Karpas-422 (cell line): ENCODE results near the gene PDZD4. TPM values are rescaled to one million over a fixed set of nuclear protein-coding genes. Genes with fewer than 3 reads are reported as not detected.

Experiments used
- DNase-seq: peaks from one replicate; pipeline ENCODE4 v3.0.0-alpha.2; 2015
- H2AFZ ChIP-seq: fragments of 200-600 bp; sonication (generic); 2 replicates; pipeline ENCODE4 v1.6.1; 2014; ENCODE audit warnings: antibody characterized with exemption, low read length, mixed read lengths
- H3K27ac ChIP-seq: fragments of 200-600 bp; sonication (generic); 2 replicates; pipeline ENCODE4 v1.5.1; 2014; ENCODE audit warnings: mild to moderate bottlenecking, low read length, moderate library complexity
- H3K27me3 ChIP-seq: fragments of 200-600 bp; sonication (generic); 2 replicates; pipeline ENCODE4 v1.6.1; 2014; ENCODE audit warnings: low read length, mixed read lengths
- H3K36me3 ChIP-seq: fragments of 200-600 bp; sonication (generic); 2 replicates; pipeline ENCODE4 v1.6.1; 2014; ENCODE audit warnings: low read length, mixed read lengths; ENCODE audit not compliant: insufficient read depth
- H3K4me1 ChIP-seq: fragments of 200-600 bp; sonication (generic); 2 replicates; pipeline ENCODE4 v1.6.1; 2014; ENCODE audit warnings: mild to moderate bottlenecking, low read length, mixed read lengths
- H3K4me2 ChIP-seq: fragments of 200-600 bp; sonication (generic); 2 replicates; pipeline ENCODE4 v1.6.1; 2014; ENCODE audit warnings: low read length, low read depth, mild to moderate bottlenecking; ENCODE audit not compliant: poor library complexity, severe bottlenecking
- H3K4me3 ChIP-seq: fragments of 200-600 bp; sonication (generic); 2 replicates; pipeline ENCODE4 v1.5.1; 2014; ENCODE audit warnings: mild to moderate bottlenecking, antibody characterized with exemption, low read length, mixed read lengths
- H3K79me2 ChIP-seq: fragments of 200-600 bp; sonication (generic); 2 replicates; pipeline ENCODE4 v1.6.1; 2014; ENCODE audit warnings: mild to moderate bottlenecking, low read length, mixed read lengths
- H3K9ac ChIP-seq: fragments of 200-600 bp; sonication (generic); 2 replicates; pipeline ENCODE4 v1.6.0; 2014; ENCODE audit warnings: low read length
- H3K9me2 ChIP-seq: fragments of 200-600 bp; sonication (generic), shearing (Covaris generic); replicated peaks from 2 replicates; pipeline ENCODE4 v1.6.0; 2014; ENCODE audit warnings: mild to moderate bottlenecking, low read length, moderate library complexity; ENCODE audit not compliant: insufficient read depth
- H3K9me3 ChIP-seq: fragments of 300-700, 200-600 bp; sonication (generic); 2 replicates; pipeline ENCODE4 v1.6.1; 2014; ENCODE audit warnings: low read length, mixed read lengths
- H4K20me1 ChIP-seq: fragments of 200-600 bp; sonication (generic); 2 replicates; pipeline ENCODE4 v1.6.1; 2014; ENCODE audit warnings: mild to moderate bottlenecking, antibody characterized with exemption, low read length, low read depth; ENCODE audit not compliant: insufficient read depth
- total RNA-seq: library from RNA; depleted of rRNA; stranded (reverse); fragments of >200 nt; shearing (Covaris generic); gene quantifications from 2 replicates; pipeline ENCODE4 v1.2.3, GENCODE V29; 2014; ENCODE audit warnings: low replicate concordance

Gene PDZD4
- total RNA-seq, 1 experiment from 2014 or later = not detected

GRCh38 chrX:153870288-153870690 lies 39.9 kb upstream of the PDZD4 start:
- Histone ChIP-seq H3K4me3 (no peak overlapping the region), H3K27me3 (no peaks in the 10 kb centered on the region), H3K4me2 (no peak overlapping the region), H2AFZ (no peak overlapping the region), H3K27ac (no peak overlapping the region), H4K20me1 (no peaks in the 10 kb centered on the region), H3K9ac (no peak overlapping the region), H3K36me3 (no peaks in the 10 kb centered on the region), H3K9me3 (no peaks in the 10 kb centered on the region), H3K79me2 (no peaks in the 10 kb centered on the region), H3K4me1 (no peaks in the 10 kb centered on the region), H3K9me2 (no peaks in the 10 kb centered on the region)
- DNase-seq = no peak

GRCh38 chrX:153869473-153870287 lies 39.3 kb upstream of the PDZD4 start:
- Histone ChIP-seq H3K36me3 (no peaks in the 10 kb centered on the region), H4K20me1 (no peaks in the 10 kb centered on the region), H3K27me3 (no peaks in the 10 kb centered on the region), H3K9ac (no peak overlapping the region), H3K4me3 (no peak overlapping the region), H3K27ac (no peak overlapping the region), H3K9me3 (no peaks in the 10 kb centered on the region), H3K4me1 (no peaks in the 10 kb centered on the region), H3K79me2 (no peaks in the 10 kb centered on the region), H3K9me2 (no peaks in the 10 kb centered on the region), H3K4me2 (no peak overlapping the region), H2AFZ (no peak overlapping the region)
- no peak for DNase-seq

DNA sequence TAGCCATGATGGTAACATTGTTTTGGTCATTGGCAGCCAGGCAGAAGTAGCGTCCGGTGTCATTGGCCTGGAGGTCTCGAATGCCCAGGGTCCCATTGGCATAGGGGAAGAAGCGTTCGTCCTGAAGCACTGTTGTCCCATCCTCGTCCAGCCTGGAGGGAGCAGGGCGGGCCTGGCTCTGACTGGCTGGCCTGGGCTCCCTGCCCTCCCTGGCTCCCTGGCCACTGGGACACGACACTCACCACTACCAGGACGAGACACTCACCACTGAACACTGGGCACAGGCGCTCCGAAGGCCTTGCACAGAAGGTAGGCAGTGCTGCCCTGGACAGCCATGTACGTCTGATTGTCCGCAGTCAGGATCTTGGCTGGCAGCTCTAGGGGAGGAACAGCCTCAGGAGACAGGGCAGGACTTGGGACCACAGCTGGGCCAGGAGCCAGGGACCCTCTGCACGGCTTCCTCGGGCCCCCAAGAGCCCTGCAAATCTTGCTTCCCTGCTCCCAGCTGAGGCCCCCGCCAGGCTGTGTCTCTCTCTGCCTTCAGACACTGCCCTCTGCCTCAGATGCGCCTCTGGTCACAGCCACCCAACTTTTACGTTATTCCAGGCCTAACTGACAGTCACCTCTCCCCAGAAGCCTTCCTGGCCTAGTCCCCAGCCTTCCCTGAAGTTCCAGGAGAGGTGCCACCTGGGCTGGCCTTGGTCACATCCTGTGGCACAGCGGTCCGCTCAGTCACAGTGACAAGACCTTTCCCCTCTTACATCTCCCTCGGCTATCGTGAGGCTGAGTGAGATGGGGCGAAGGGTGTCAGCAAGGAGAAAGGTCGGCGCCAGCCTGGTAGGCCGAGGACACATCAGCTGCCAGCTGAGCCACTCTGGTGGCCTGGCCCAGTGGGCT lies 38.5 kb upstream of the PDZD4 start:
- Histone ChIP-seq H2AFZ (no peak overlapping the region), H3K9me3 (no peaks in the 10 kb centered on the region), H4K20me1 (no peaks in the 10 kb centered on the region), H3K79me2 (no peaks in the 10 kb centered on the region), H3K4me1 (no peaks in the 10 kb centered on the region), H3K27me3 (no peaks in the 10 kb centered on the region), H3K36me3 (no peaks in the 10 kb centered on the region), H3K27ac (no peak overlapping the region), H3K4me3 (no peak overlapping the region), H3K9me2 (no peaks in the 10 kb centered on the region), H3K9ac (no peak overlapping the region), H3K4me2 (no peak overlapping the region)
- DNase-seq = no peak

- Histone ChIP-seq H3K4me3 (no peak overlapping the region), H3K4me1 (no peaks in the 10 kb centered on the region), H3K27ac (no peak overlapping the region), H3K36me3 (no peaks in the 10 kb centered on the region), H3K79me2 (no peaks in the 10 kb centered on the region), H3K27me3 (no peaks in the 10 kb centered on the region), H3K4me2 (no peak overlapping the region), H3K9me3 (no peaks in the 10 kb centered on the region), H3K9ac (no peak overlapping the region), H4K20me1 (no peaks in the 10 kb centered on the region), H2AFZ (no peak overlapping the region), H3K9me2 (no peaks in the 10 kb centered on the region)
- no peak for DNase-seq
Measured at GRCh38 chrX:153867671-153868070, 37.3 kb upstream of the PDZD4 start.

GRCh38 chrX:153867139-153867538 lies 36.8 kb upstream of the PDZD4 start:
- H2AFZ ChIP-seq = no peak overlapping the region
- no peaks in the 10 kb centered on the region for H3K9me2 ChIP-seq
- H3K4me2 ChIP-seq = no peak overlapping the region
- H3K9ac ChIP-seq = no peak overlapping the region
- H3K27me3 ChIP-seq = no peaks in the 10 kb centered on the region
- no peaks in the 10 kb centered on the region for H4K20me1 ChIP-seq
- H3K79me2 ChIP-seq = no peaks in the 10 kb centered on the region
- no peaks in the 10 kb centered on the region for H3K36me3 ChIP-seq
- H3K4me1 ChIP-seq = no peaks in the 10 kb centered on the region
- H3K27ac ChIP-seq = no peak overlapping the region
- H3K9me3 ChIP-seq = no peaks in the 10 kb centered on the region
- H3K4me3 ChIP-seq = no peak overlapping the region
- DNase-seq = no peak

GRCh38 chrX:153866302-153867019 lies 36.1 kb upstream of the PDZD4 start:
- H3K4me3 ChIP-seq = no peak overlapping the region
- H3K4me2 ChIP-seq = no peak overlapping the region
- DNase-seq = no peak
- no peaks in the 10 kb centered on the region for H3K79me2 ChIP-seq
- no peak overlapping the region for H3K27ac ChIP-seq
- H3K27me3 ChIP-seq = no peaks in the 10 kb centered on the region
- no peaks in the 10 kb centered on the region for H3K9me2 ChIP-seq
- H2AFZ ChIP-seq = no peak overlapping the region
- H3K9me3 ChIP-seq = no peaks in the 10 kb centered on the region
- no peaks in the 10 kb centered on the region for H4K20me1 ChIP-seq
- H3K4me1 ChIP-seq = no peaks in the 10 kb centered on the region
- H3K36me3 ChIP-seq = no peaks in the 10 kb centered on the region
- no peak overlapping the region for H3K9ac ChIP-seq

GRCh38 chrX:153865685-153866084 lies 35.3 kb upstream of the PDZD4 start:
- DNase-seq = no peak
- Histone ChIP-seq H4K20me1 (no peaks in the 10 kb centered on the region), H3K9me2 (no peaks in the 10 kb centered on the region), H3K4me1 (no peaks in the 10 kb centered on the region), H3K4me3 (no peak overlapping the region), H3K9me3 (no peaks in the 10 kb centered on the region), H2AFZ (no peak overlapping the region), H3K27me3 (no peaks in the 10 kb centered on the region), H3K27ac (no peak overlapping the region), H3K4me2 (no peak overlapping the region), H3K36me3 (no peaks in the 10 kb centered on the region), H3K79me2 (no peaks in the 10 kb centered on the region), H3K9ac (no peak overlapping the region)

- H3K9ac ChIP-seq = no peak overlapping the region
- H3K9me2 ChIP-seq = no peaks in the 10 kb centered on the region
- no peak for DNase-seq
- no peak overlapping the region for H3K4me3 ChIP-seq
- H3K4me1 ChIP-seq = no peaks in the 10 kb centered on the region
- H3K27me3 ChIP-seq = no peaks in the 10 kb centered on the region
- H3K79me2 ChIP-seq = no peaks in the 10 kb centered on the region
- H3K27ac ChIP-seq = no peak overlapping the region
- H4K20me1 ChIP-seq = no peaks in the 10 kb centered on the region
- H3K9me3 ChIP-seq = no peaks in the 10 kb centered on the region
- no peak overlapping the region for H3K4me2 ChIP-seq
- H2AFZ ChIP-seq = no peak overlapping the region
- H3K36me3 ChIP-seq = no peaks in the 10 kb centered on the region
Measured at GRCh38 chrX:153865321-153865580, 34.9 kb upstream of the PDZD4 start.
